COR-L47 (cell line): ENCODE results near the gene MAPT.
"Not testable (repeated sequence)": the region's sequence is repeated elsewhere in the genome, so short reads cannot be mapped to it uniquely, and the experiment has no call there.

ENCODE experiments used
- DNase-seq: peaks from one replicate; lab custom pipeline; 2025; lab: John Stamatoyannopoulos, UW

The MAPT gene

GRCh38 chr17:45993962-45994627, 99.7 kb downstream of the MAPT start:
- no peak for DNase-seq

- no peak for DNase-seq
Measured at GRCh38 chr17:45994987-45995386, 100.6 kb downstream of the MAPT start.

DNA sequence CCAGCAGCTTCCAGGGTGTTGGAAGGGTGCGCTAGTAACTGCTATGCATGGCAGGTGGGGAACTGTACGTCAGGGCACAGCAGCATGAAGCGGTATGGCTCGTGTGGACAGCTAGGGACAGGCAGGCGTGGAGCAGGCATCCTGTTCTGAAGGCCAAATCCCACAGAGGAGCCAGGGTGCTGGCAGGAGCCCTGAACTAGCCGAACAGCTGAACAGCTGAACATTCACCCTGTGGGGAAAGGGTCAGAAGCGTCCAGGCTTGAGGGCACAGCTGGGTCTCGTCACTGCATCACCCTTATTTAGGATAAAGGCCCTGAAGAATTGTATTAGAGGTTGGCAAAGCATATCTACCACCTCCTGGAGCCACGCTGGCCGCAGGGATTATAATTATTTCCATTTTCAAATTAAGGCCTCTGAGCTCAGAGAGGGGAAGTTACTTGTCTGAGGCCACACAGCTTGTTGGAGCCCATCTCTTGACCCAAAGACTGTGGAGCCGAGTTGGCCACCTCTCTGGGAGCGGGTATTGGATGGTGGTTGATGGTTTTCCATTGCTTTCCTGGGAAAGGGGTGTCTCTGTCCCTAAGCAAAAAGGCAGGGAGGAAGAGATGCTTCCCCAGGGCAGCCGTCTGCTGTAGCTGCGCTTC, 101.4 kb downstream of the MAPT start:
- DNase-seq = no peak

GRCh38 chr17:45996282-45996937, 102.1 kb downstream of the MAPT start:
- DNase-seq = no peak

DNA sequence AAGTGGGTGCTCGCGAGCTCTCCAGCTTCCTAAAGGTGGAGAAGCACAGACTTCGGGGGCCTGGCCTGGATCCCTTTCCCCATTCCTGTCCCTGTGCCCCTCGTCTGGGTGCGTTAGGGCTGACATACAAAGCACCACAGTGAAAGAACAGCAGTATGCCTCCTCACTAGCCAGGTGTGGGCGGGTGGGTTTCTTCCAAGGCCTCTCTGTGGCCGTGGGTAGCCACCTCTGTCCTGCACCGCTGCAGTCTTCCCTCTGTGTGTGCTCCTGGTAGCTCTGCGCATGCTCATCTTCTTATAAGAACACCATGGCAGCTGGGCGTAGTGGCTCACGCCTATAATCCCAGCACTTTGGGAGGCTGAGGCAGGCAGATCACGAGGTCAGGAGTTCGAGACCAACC, 102.8 kb downstream of the MAPT start:
- DNase-seq = no peak

GRCh38 chr17:45997624-45998023, 103.3 kb downstream of the MAPT start:
- no peak for DNase-seq

DNA sequence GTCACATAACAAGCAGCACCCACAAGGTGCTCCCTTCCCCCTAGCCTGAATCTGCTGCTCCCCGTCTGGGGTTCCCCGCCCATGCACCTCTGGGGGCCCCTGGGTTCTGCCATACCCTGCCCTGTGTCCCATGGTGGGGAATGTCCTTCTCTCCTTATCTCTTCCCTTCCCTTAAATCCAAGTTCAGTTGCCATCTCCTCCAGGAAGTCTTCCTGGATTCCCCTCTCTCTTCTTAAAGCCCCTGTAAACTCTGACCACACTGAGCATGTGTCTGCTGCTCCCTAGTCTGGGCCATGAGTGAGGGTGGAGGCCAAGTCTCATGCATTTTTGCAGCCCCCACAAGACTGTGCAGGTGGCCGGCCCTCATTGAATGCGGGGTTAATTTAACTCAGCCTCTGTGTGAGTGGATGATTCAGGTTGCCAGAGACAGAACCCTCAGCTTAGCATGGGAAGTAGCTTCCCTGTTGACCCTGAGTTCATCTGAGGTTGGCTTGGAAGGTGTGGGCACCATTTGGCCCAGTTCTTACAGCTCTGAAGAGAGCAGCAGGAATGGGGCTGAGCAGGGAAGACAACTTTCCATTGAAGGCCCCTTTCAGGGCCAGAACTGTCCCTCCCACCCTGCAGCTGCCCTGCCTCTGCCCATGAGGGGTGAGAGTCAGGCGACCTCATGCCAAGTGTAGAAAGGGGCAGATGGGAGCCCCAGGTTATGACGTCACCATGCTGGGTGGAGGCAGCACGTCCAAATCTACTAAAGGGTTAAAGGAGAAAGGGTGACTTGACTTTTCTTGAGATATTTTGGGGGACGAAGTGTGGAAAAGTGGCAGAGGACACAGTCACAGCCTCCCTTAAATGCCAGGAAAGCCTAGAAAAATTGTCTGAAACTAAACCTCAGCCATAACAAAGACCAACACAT, 104.9 kb downstream of the MAPT start, which contains the start of gene STH:
TSS of gene STH (plus strand) at position 264 of the 913 bp plus-strand sequence. CDS start at position 294, 30 bp downstream.
- no peak for DNase-seq

DNA sequence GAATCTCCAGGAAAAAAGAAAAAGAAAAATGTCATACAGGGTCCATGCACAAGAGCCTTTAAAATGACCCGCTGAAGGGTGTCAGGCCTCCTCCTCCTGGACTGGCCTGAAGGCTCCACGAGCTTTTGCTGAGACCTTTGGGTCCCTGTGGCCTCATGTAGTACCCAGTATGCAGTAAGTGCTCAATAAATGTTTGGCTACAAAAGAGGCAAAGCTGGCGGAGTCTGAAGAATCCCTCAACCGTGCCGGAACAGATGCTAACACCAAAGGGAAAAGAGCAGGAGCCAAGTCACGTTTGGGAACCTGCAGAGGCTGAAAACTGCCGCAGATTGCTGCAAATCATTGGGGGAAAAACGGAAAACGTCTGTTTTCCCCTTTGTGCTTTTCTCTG, 105.5 kb downstream of the MAPT start:
- DNase-seq = no peak

GRCh38 chr17:46000292-46000691, 105.9 kb downstream of the MAPT start:
- no peak for DNase-seq

DNA sequence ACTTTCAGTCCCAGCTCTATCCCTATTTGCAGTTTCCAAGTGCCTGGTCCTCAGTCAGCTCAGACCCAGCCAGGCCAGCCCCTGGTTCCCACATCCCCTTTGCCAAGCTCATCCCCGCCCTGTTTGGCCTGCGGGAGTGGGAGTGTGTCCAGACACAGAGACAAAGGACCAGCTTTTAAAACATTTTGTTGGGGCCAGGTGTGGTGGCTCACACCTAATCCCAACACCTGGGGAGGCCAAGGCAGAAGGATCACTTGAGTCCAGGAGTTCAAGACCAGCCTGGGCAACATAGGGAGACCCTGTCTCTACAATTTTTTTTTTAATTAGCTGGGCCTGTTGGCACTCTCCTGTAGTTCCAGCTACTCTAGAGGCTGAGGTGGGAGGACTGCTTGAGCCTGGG, 106.4 kb downstream of the MAPT start:
- no peak for DNase-seq

DNA sequence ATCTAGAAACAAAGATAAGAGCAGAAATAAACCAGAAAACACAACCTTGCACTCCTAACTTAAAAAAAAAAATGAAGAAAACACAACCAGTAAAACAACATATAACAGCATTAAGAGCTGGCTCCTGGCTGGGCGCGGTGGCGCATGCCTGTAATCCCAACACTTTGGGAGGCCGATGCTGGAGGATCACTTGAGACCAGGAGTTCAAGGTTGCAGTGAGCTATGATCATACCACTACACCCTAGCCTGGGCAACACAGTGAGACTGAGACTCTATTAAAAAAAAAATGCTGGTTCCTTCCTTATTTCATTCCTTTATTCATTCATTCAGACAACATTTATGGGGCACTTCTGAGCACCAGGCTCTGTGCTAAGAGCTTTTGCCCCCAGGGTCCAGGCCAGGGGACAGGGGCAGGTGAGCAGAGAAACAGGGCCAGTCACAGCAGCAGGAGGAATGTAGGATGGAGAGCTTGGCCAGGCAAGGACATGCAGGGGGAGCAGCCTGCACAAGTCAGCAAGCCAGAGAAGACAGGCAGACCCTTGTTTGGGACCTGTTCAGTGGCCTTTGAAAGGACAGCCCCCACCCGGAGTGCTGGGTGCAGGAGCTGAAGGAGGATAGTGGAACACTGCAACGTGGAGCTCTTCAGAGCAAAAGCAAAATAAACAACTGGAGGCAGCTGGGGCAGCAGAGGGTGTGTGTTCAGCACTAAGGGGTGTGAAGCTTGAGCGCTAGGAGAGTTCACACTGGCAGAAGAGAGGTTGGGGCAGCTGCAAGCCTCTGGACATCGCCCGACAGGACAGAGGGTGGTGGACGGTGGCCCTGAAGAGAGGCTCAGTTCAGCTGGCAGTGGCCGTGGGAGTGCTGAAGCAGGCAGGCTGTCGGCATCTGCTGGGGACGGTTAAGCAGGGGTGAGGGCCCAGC, 107.3 kb downstream of the MAPT start:
- no peak for DNase-seq

DNA sequence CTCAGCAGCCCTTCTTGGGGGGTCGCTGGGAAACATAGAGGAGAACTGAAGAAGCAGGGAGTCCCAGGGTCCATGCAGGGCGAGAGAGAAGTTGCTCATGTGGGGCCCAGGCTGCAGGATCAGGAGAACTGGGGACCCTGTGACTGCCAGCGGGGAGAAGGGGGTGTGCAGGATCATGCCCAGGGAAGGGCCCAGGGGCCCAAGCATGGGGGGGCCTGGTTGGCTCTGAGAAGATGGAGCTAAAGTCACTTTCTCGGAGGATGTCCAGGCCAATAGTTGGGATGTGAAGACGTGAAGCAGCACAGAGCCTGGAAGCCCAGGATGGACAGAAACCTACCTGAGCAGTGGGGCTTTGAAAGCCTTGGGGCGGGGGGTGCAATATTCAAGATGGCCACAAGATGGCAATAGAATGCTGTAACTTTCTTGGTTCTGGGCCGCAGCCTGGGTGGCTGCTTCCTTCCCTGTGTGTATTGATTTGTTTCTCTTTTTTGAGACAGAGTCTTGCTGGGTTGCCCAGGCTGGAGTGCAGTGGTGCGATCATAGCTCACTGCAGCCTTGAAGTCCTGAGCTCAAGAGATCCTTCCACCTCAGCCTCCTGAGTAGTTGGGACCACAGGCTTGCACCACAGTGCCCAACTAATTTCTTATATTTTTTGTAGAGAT, 108.1 kb downstream of the MAPT start:
- peak; percentile 44 for DNase-seq

- no peak for DNase-seq
Measured at GRCh38 chr17:46002973-46003316, 108.6 kb downstream of the MAPT start.

DNA sequence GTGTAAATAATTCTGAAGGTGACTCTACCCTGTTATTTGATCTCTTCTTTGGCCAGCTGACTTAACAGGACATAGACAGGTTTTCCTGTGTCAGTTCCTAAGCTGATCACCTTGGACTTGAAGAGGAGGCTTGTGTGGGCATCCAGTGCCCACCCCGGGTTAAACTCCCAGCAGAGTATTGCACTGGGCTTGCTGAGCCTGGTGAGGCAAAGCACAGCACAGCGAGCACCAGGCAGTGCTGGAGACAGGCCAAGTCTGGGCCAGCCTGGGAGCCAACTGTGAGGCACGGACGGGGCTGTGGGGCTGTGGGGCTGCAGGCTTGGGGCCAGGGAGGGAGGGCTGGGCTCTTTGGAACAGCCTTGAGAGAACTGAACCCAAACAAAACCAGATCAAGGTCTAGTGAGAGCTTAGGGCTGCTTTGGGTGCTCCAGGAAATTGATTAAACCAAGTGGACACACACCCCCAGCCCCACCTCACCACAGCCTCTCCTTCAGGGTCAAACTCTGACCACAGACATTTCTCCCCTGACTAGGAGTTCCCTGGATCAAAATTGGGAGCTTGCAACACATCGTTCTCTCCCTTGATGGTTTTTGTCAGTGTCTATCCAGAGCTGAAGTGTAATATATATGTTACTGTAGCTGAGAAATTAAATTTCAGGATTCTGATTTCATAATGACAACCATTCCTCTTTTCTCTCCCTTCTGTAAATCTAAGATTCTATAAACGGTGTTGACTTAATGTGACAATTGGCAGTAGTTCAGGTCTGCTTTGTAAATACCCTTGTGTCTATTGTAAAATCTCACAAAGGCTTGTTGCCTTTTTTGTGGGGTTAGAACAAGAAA, 109.8 kb downstream of the MAPT start:
- DNase-seq = peak; percentile 83

DNA sequence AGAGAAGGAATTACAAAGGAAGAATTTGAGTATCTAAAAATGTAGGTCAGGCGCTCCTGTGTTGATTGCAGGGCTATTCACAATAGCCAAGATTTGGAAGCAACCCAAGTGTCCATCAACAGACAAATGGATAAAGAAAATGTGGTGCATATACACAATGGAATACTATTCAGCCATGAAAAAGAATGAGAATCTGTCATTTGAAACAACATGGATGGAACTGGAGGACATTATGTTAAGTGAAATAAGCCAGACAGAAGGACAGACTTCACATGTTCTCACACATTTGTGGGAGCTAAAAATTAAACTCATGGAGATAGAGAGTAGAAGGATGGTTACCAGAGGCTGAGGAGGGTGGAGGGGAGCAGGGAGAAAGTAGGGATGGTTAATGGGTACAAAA, 111.7 kb downstream of the MAPT start:
- not testable (repeated sequence) for DNase-seq

DNA sequence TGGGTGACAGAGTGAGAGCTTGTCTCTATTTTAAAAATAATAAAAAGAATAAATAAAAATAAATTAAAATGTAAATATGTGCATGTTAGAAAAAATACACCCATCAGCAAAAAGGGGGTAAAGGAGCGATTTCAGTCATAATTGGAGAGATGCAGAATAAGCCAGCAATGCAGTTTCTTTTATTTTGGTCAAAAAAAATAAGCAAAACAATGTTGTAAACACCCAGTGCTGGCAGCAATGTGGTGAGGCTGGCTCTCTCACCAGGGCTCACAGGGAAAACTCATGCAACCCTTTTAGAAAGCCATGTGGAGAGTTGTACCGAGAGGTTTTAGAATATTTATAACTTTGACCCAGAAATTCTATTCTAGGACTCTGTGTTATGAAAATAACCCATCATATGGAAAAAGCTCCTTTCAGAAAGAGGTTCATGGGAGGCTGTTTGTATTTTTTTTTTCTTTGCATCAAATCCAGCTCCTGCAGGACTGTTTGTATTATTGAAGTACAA, 113.2 kb downstream of the MAPT start:
- DNase-seq = no peak

GRCh38 chr17:46008591-46008990, 114.2 kb downstream of the MAPT start:
- no peak for DNase-seq

- no peak for DNase-seq
Measured at GRCh38 chr17:46009681-46010596, 115.6 kb downstream of the MAPT start.
